Natural killer cell treated with Interleukin-12 subunit alpha and Interleukin-12 subunit beta and Interleukin-15 and Interleukin-18, amount 100 ng/mL, for 72 hours (primary cell): ENCODE measurements around the gene SORBS2. TPM values are rescaled to one million over a fixed set of nuclear protein-coding genes. Genes with fewer than 3 reads are reported as not detected.
"Not testable (repeated sequence)": the region's sequence is repeated elsewhere in the genome, so short reads cannot be mapped to it uniquely, and the experiment has no call there.

Experiments
- ATAC-seq, 2 donors: fragments of 150-1000 bp; cut with Tn5 transposase in 1 of 2; sonication (Bioruptor Pico), chemical (Tn5 transposase) in 1 of 2; 2 replicates each; pipeline ENCODE4 v1.10.0; 2021
- DNase-seq: peaks from one replicate; pipeline ENCODE4 v3.0.0; 2022; ENCODE audit warnings: low spot score
- H3K27ac Mint-ChIP-seq, 2 donors: 1 replicate in 1 of 2; 2 replicates in 1 of 2; pipeline ENCODE4 v1.8.0; 2022; ENCODE audit warnings: mixed read lengths in 2 of 2, mild to moderate bottlenecking in 1 of 2, moderate library complexity in 1 of 2
- H3K27me3 Mint-ChIP-seq, 2 donors: 1 replicate in 1 of 2; 2 replicates in 1 of 2; pipeline ENCODE4 v1.8.0; 2022; ENCODE audit warnings: mixed read lengths in 2 of 2
- H3K36me3 Mint-ChIP-seq: one replicate; pipeline ENCODE4 v1.8.0; 2022; ENCODE audit warnings: mixed read lengths
- H3K4me1 Mint-ChIP-seq, 2 donors: 1 replicate in 1 of 2; 2 replicates in 1 of 2; pipeline ENCODE4 v1.8.0; 2022; ENCODE audit warnings: low read depth in 2 of 2, mixed read lengths in 2 of 2, mild to moderate bottlenecking in 1 of 2
- H3K4me3 Mint-ChIP-seq: one replicate; pipeline ENCODE4 v1.8.0; 2022; ENCODE audit warnings: mixed read lengths
- H3K9me3 Mint-ChIP-seq: 2 replicates; pipeline ENCODE4 v1.8.0; 2022; ENCODE audit warnings: mixed read lengths
- total RNA-seq, 2 donors: library from RNA; stranded (reverse); gene quantifications; one replicate each; pipeline ENCODE4 v1.2.3, GENCODE V29; 2022

Gene SORBS2
- total RNA-seq, 2 donors from 2014 or later: not detected

DNA sequence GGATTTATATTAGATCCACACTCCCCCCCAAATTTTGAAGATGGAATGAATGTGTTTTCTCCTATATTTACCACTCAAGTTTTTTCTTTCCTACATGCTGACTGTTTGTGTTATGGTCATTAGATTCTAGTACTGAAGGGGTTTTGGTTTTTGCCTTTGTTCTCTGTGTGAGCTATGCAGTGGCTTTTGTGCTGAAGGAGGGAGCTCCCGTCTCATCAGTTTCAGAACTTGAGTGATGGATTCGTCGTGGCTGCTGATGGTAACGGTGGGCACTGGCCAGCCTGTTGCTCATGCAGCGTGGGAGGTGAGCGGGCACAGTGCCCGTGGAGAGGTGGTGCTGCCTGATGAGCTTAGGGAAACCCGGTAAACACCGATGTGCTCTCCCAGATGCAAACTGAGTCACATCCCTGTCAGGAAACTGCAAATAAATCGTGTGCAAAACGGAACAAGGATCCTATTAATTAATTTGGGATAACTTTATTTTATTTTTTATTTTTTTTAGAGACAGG, 101.5 kb downstream of the SORBS2 start:
- Mint-ChIP-seq H3K27ac (no peak overlapping the region), H3K36me3 (no peaks in the 10 kb centered on the region), H3K4me1 (no peaks in the 10 kb centered on the region), H3K9me3 (no peaks in the 10 kb centered on the region), H3K4me3 (no peak overlapping the region), H3K27me3 (peaks cover 21 to 24% of the 10 kb centered on the region in 2 donors)
- DNase-seq (no peak), ATAC-seq (no peak)

DNA sequence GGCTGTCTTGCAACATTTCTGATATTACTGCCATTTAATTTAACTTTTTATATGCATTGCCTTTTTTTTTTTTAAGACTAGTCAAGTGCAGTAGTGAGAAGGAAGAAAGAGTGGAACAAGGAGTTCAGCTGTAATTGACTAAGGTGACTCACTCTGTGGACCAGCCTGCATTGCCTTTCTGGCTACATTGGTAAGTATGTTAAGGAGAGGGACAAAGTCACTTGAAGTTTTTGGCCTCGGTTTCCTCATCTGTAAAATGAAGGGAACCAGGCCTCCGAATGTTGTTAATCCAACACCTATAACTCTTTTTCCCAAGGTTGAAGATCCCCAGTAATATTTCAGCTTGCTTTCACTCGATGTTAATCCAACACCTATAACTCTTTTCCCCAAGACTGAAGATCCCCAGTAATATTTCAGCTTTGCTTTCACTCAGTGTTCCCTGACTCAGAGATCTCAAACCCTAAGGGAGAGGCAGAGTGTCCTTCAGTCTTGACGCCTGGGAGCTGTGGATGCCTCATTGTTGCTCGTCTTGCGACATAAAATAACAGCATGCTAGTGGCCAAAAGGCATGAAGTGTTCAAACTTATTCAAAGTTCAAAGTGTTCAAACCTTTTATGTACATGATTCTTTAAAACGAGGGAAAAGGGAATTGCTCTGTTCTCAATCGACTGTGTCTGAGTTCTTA, 102.0 kb downstream of the SORBS2 start:
- Mint-ChIP-seq H3K36me3 (no peaks in the 10 kb centered on the region), H3K9me3 (no peaks in the 10 kb centered on the region), H3K4me3 (no peak overlapping the region), H3K4me1 (no peaks in the 10 kb centered on the region), H3K27ac (no peak overlapping the region), H3K27me3 (peaks cover 21 to 24% of the 10 kb centered on the region in 2 donors)
- ATAC-seq (no peak), DNase-seq (no peak)

- DNase-seq: no peak
- Mint-ChIP-seq H3K27me3 (peaks cover 16 to 17% of the 10 kb centered on the region in 2 donors), H3K9me3 (no peaks in the 10 kb centered on the region), H3K36me3 (no peaks in the 10 kb centered on the region), H3K4me3 (no peak overlapping the region), H3K27ac (no peak overlapping the region), H3K4me1 (no peaks in the 10 kb centered on the region)
- ATAC-seq: no peak
Measured at GRCh38 chr4:185708348-185708747, 103.6 kb downstream of the SORBS2 start.

DNA sequence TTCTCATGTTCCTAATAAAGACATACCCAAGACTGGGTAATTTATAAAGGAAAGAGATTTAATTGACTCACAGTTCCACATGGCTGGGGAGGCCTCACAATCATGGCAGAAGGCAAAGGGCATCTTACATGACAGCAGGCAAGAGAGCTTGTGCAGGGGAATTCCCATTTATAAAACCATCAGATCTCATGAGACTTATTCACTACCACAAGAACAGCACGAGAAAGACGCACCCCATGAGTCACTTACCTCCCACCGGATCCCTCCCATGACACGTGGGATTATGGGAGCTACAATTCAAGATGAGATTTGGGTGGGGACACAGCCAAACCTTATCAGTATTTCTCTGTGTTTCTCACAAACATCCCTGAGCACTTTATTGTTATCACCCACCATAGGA, 104.4 kb downstream of the SORBS2 start:
- not testable (repeated sequence) for DNase-seq, H3K9me3 Mint-ChIP-seq, H3K27ac Mint-ChIP-seq, H3K36me3 Mint-ChIP-seq, H3K4me1 Mint-ChIP-seq, ATAC-seq, H3K4me3 Mint-ChIP-seq
- peaks cover 10 to 12% of the 10 kb centered on the region in 2 donors for H3K27me3 Mint-ChIP-seq

DNA sequence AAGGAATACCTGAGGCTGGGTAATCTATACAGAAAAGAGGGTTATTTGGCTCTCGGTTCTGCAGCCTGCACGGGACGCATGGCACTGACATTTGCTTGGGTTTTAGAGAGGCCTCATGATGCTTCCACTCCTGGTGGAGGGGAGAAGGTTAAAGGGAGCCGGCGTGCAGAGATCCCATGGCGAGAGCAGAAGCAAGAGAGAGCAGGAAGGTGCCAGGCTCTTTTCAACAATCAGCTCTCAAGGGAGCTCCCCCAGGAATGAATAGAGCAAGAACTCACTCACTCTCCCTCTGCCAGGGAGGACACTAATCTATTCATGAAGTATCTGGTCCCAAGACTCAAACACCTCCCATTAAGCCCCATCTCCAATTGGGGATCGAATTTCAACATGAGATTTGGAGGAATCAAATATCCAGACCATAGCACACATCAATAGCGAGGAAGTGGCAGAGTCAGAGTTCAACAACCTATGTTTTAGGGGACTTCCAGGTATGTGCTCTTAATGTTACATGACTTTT, 109.8 kb downstream of the SORBS2 start:
- Mint-ChIP-seq H3K27ac (no peak overlapping the region), H3K4me3 (no peak overlapping the region), H3K9me3 (no peaks in the 10 kb centered on the region), H3K4me1 (no peaks in the 10 kb centered on the region), H3K27me3 (peaks cover 3 to 7% of the 10 kb centered on the region in 2 donors), H3K36me3 (no peaks in the 10 kb centered on the region)
- ATAC-seq (no peak), DNase-seq (no peak)

DNA sequence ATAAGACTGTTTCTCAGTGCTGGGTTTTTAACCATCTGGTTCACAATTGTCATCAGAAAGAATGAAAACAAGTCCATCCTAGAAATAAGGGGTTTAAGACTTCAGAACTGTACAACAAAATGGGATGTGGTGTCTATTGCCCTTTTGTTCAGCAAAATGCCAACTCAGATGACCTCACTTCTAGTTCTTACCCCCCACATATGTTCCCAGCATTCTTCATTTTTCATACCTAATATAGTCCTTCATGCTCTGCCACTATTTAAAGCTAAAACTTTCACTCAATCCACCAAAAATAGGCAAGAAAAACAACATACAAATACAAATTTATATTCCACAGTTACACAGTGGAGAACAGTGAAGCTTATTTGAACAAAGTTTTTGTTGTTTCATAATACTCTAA, 111.4 kb downstream of the SORBS2 start:
- no peak for DNase-seq
- Mint-ChIP-seq H3K27me3 (peaks cover 6 to 7% of the 10 kb centered on the region in 2 donors), H3K9me3 (no peaks in the 10 kb centered on the region), H3K36me3 (no peaks in the 10 kb centered on the region), H3K27ac (no peak overlapping the region), H3K4me1 (no peaks in the 10 kb centered on the region), H3K4me3 (no peak overlapping the region)
- ATAC-seq: no peak

- Mint-ChIP-seq H3K27me3 (peaks cover 6 to 7% of the 10 kb centered on the region in 2 donors), H3K4me1 (no peaks in the 10 kb centered on the region), H3K9me3 (no peaks in the 10 kb centered on the region), H3K36me3 (no peaks in the 10 kb centered on the region), H3K27ac (no peak overlapping the region), H3K4me3 (no peak overlapping the region)
- DNase-seq (no peak), ATAC-seq (no peak)
Measured at GRCh38 chr4:185700048-185700447, 111.9 kb downstream of the SORBS2 start.

GRCh38 chr4:185697488-185697887, 114.5 kb downstream of the SORBS2 start:
- no peak for ATAC-seq
- H3K4me3 Mint-ChIP-seq: no peak overlapping the region
- no peaks in the 10 kb centered on the region for H3K36me3 Mint-ChIP-seq
- no peak for DNase-seq
- H3K27ac Mint-ChIP-seq: no peak overlapping the region
- peaks cover 6 to 15% of the 10 kb centered on the region in 2 donors for H3K27me3 Mint-ChIP-seq
- no peaks in the 10 kb centered on the region for H3K4me1 Mint-ChIP-seq
- H3K9me3 Mint-ChIP-seq: no peaks in the 10 kb centered on the region

DNA sequence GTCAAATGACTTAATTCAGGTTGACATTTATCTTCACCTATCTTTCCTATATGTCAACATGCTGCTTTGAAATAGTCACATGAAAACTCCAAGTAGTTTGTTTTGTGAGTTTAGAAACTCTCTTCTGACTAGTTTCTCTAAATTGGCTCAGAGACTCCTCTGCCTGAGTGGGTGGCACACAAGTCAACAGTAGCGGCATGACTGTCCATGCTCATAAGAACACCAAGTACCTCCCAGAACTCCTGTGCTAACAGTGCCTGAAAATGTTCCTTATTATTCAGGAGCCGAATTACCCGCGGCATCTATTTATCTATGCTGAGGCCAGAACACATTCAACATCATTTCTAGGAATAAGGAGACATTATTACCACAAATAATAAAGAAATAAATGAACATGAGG, 116.3 kb downstream of the SORBS2 start:
- no peak overlapping the region for H3K27ac Mint-ChIP-seq
- ATAC-seq: no peak
- H3K36me3 Mint-ChIP-seq: no peaks in the 10 kb centered on the region
- peaks cover 3 to 7% of the 10 kb centered on the region in 2 donors for H3K27me3 Mint-ChIP-seq
- no peaks in the 10 kb centered on the region for H3K9me3 Mint-ChIP-seq
- H3K4me3 Mint-ChIP-seq: no peak overlapping the region
- DNase-seq: no peak
- no peaks in the 10 kb centered on the region for H3K4me1 Mint-ChIP-seq

- no peak for ATAC-seq
- Mint-ChIP-seq H3K27me3 (peaks cover 3 to 7% of the 10 kb centered on the region in 2 donors), H3K4me1 (no peaks in the 10 kb centered on the region), H3K36me3 (no peaks in the 10 kb centered on the region), H3K27ac (no peak overlapping the region), H3K9me3 (no peaks in the 10 kb centered on the region), H3K4me3 (no peak overlapping the region)
- DNase-seq: no peak
Measured at GRCh38 chr4:185693548-185694215, 118.3 kb downstream of the SORBS2 start.

DNA sequence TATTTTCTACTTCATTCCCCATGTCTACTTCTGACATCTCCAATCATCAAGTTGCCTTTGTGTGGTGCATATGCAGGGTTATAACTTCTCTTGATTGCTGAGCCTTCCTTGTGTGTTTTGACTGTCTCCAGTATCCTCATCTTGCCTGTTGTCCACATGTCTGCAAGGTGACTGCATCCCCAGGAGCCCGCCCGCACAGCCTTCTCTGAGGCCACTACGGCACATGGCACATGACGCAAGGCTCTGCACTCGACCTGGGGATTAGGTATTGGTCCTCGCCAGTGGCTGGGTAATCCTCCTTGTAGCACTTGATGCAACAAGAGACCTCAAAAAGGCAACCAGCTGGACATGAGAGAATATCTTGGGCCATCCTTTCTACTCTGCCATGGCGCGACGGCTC, 122.6 kb downstream of the SORBS2 start:
- H3K4me1 Mint-ChIP-seq: no peaks in the 10 kb centered on the region
- H3K9me3 Mint-ChIP-seq: no peaks in the 10 kb centered on the region
- no peak overlapping the region for H3K27ac Mint-ChIP-seq
- no peak overlapping the region for H3K4me3 Mint-ChIP-seq
- no peaks in the 10 kb centered on the region for H3K36me3 Mint-ChIP-seq
- ATAC-seq (no peak), DNase-seq (no peak)
- peaks cover 2 to 7% of the 10 kb centered on the region in 2 donors for H3K27me3 Mint-ChIP-seq

DNA sequence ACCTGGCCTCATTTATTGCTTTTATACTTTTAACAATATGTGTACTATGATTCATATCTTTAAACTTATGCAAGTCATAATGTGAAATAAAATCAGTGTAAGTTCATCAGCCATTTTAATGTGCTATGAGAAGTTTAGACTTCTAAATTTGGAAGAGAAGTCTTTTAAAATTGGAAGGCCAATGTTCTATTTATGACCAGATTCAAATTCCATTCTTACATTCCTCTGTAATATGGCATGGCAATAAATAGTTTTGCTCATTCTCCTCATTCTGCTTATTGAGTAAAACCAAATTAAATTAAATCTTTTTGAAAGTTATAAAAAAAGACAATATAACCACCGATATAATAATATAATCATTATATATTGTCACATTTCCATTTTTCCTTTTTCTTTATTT, 126.2 kb downstream of the SORBS2 start:
- H3K4me3 Mint-ChIP-seq: no peak overlapping the region
- ATAC-seq (no peak), DNase-seq (no peak)
- no peak overlapping the region for H3K27ac Mint-ChIP-seq
- H3K9me3 Mint-ChIP-seq: no peaks in the 10 kb centered on the region
- peaks cover 0 to 2% of the 10 kb centered on the region in 2 donors for H3K27me3 Mint-ChIP-seq
- no peaks in the 10 kb centered on the region for H3K4me1 Mint-ChIP-seq
- H3K36me3 Mint-ChIP-seq: no peaks in the 10 kb centered on the region

DNA sequence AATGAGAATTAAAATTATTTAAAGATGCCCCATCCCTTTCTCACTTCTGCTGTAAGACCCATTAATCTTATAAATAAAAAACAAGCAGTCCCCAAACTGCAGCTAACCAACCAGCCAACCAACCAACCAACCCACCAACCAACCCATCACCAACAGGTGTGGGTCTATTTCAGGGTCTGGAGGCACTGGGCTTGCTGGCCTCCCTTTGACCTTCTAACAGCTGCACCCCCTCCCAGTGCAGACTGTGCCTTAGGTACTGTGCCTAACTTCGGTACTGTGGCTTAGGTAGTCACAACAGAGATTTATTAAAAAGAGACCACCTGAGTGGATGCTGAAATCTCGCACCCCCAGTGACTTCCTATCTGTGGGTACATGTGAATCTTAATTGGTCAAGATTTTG, 128.1 kb downstream of the SORBS2 start:
- H3K27ac Mint-ChIP-seq: no peak overlapping the region
- no peak overlapping the region for H3K4me3 Mint-ChIP-seq
- DNase-seq (no peak), ATAC-seq (no peak)
- no peaks in the 10 kb centered on the region for H3K4me1 Mint-ChIP-seq
- H3K27me3 Mint-ChIP-seq: peaks cover 0 to 4% of the 10 kb centered on the region in 2 donors
- H3K36me3 Mint-ChIP-seq: no peaks in the 10 kb centered on the region
- H3K9me3 Mint-ChIP-seq: no peaks in the 10 kb centered on the region

DNA sequence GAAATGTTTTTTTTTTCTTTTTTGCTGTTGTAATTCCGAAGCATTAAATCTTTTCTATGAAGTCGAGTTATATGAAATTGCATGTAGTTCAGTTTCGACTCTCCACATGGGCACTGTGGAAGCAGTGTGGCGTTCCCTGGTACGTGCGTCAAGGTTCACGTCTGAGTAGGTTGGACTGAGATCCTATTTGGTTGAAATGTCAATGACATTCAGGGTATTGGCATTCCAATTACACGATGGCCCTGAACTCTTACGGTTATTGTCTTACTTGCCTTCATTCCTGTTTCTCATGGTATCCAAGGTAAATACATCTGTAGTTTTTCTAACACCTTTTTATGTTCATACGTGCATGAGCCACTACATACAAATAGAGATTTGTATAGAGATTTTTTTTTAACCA, 128.8 kb downstream of the SORBS2 start:
- H3K4me1 Mint-ChIP-seq: no peaks in the 10 kb centered on the region
- H3K4me3 Mint-ChIP-seq: no peak overlapping the region
- ATAC-seq (no peak), DNase-seq (no peak)
- H3K27ac Mint-ChIP-seq: no peak overlapping the region
- no peaks in the 10 kb centered on the region for H3K9me3 Mint-ChIP-seq
- H3K36me3 Mint-ChIP-seq: no peaks in the 10 kb centered on the region
- peaks cover 0 to 4% of the 10 kb centered on the region in 2 donors for H3K27me3 Mint-ChIP-seq
